A673 (cell line): ENCODE results near the gene THSD4.

ENCODE experiments used
- EZH2 ChIP-seq: fragments of 200-600 bp; sonication (generic); IDR thresholded peaks from 2 replicates; pipeline ENCODE4 v1.6.1; 2017; ENCODE audit warnings: borderline replicate concordance, low read depth, mild to moderate bottlenecking, mixed read lengths, antibody characterized with exemption, low read length; ENCODE audit not compliant: poor library complexity, severe bottlenecking
- TF ChIP-seq, protein P1 (sequence below): fragments of 300-800, 200-600 bp; sonication (generic); conservative IDR thresholded peaks from 2 replicates; pipeline ENCODE4 v1.5.1; 2017; ENCODE audit warnings: low read depth, mild to moderate bottlenecking, antibody characterized with exemption, low read length, moderate library complexity, mixed read lengths

DNA sequence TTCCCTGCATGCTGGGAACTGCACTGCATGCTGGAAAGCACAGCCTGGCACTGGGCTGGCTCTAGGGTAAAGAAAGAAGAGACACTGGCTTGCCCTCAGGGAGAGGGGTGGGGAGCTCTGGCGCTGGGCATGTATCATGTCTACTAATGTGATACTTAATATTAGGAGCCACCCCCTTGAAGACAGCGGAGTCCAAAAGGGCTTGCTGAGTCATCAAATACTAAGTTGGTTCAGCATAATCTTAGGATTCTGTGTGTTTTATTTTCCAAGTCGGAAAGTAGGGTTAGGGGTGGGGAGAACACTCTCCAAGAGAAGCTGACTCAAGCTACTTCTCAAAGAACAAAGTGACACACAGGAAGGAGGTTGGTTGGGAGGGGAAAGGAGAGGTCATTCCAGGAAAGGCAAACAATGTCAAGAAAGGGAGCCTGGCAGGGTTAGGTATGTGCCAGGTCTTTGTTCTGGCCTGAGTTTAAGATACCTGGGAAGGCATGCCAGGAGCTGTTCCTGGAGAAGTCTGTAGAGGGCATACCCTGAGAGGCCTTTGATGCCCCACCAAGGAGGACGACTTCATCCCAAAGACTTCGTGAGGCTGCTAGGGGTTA lies 457.3 kb downstream of the THSD4 start:
- TF ChIP-seq, protein P1, sequence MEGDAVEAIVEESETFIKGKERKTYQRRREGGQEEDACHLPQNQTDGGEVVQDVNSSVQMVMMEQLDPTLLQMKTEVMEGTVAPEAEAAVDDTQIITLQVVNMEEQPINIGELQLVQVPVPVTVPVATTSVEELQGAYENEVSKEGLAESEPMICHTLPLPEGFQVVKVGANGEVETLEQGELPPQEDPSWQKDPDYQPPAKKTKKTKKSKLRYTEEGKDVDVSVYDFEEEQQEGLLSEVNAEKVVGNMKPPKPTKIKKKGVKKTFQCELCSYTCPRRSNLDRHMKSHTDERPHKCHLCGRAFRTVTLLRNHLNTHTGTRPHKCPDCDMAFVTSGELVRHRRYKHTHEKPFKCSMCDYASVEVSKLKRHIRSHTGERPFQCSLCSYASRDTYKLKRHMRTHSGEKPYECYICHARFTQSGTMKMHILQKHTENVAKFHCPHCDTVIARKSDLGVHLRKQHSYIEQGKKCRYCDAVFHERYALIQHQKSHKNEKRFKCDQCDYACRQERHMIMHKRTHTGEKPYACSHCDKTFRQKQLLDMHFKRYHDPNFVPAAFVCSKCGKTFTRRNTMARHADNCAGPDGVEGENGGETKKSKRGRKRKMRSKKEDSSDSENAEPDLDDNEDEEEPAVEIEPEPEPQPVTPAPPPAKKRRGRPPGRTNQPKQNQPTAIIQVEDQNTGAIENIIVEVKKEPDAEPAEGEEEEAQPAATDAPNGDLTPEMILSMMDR = no peak
- no peak for TF ChIP-seq EZH2
